ENCODE data around the gene RNF26. TPM values are rescaled to one million over a fixed set of nuclear protein-coding genes. Genes with fewer than 3 reads are reported as not detected.

Gene RNF26
- total RNA-seq, 2 donors from 2014 or later = 51.8 to 76.3 TPM

DNA sequence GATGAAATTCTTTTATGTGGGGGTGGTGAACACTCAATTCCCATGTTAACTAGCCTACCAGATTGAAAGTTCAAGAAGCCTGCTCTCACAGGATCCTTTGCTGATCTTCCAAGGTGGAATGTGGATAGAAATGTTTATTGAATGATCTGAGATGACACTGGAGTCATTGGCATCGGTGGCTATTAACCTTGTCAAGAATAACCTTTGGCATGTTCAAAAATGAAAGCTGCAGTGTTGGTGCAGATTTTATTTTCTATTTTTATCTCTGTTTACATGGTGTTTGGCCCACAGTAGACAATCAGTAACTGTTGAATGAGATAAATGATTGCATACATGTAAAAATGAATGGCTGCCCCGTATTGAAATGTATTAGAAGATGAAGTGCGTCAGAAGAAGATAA is 36.4 kb upstream of the RNF26 start:
- TF ChIP-seq CTCF (conservative IDR thresholded peaks at IDR 0.05) = no peak
- Histone ChIP-seq H3K4me1 (ENCODE audit: control insufficient read depth, insufficient read depth, low read length) (no peaks in the 10 kb centered on the region), H3K27me3 (ENCODE audit: control insufficient read depth, insufficient read depth, low read length, poor library complexity, severe bottlenecking) (no peaks in the 10 kb centered on the region), H3K36me3 (ENCODE audit: control insufficient read depth, insufficient read depth, low read length) (peaks cover 83% of the 10 kb centered on the region), H3K9me3 (ENCODE audit: control insufficient read depth, low read length) (no peaks in the 10 kb centered on the region), H3K9ac (ENCODE audit: extremely low read depth, low read length, poor library complexity, severe bottlenecking) (no peak overlapping the region), H3K4me3 (ENCODE audit: low read length) (no peak overlapping the region), H3K27ac (ENCODE audit: low read depth, low read length) (no peak overlapping the region)
- H3K4me3 Mint-ChIP-seq = no peak overlapping the region
- DNase-seq = no peak
- no peaks in the 10 kb centered on the region for H3K4me1 Mint-ChIP-seq
- H3K27me3 Mint-ChIP-seq (ENCODE audit: insufficient read depth) = no peaks in the 10 kb centered on the region
- WGBS, 2 experiments (ENCODE audit: insufficient coverage in 1 of 2, insufficient read length in 1 of 2) = 93 to 100% methylated on average over 1 to 3 of the region's 3 CpGs
- H3K36me3 Mint-ChIP-seq (ENCODE audit: low read depth) = peaks cover 66% of the 10 kb centered on the region
- no peak overlapping the region for H3K27ac Mint-ChIP-seq
- H3K9me3 Mint-ChIP-seq = no peaks in the 10 kb centered on the region

- H3K27me3 Mint-ChIP-seq (ENCODE audit: insufficient read depth) = no peaks in the 10 kb centered on the region
- H3K36me3 Mint-ChIP-seq (ENCODE audit: low read depth) = peaks cover 67% of the 10 kb centered on the region
- Histone ChIP-seq H3K4me1 (ENCODE audit: control insufficient read depth, insufficient read depth, low read length) (no peaks in the 10 kb centered on the region), H3K4me3 (ENCODE audit: low read length) (no peak overlapping the region), H3K27ac (ENCODE audit: low read depth, low read length) (no peak overlapping the region), H3K9me3 (ENCODE audit: control insufficient read depth, low read length) (no peaks in the 10 kb centered on the region), H3K36me3 (ENCODE audit: control insufficient read depth, insufficient read depth, low read length) (peaks cover 86% of the 10 kb centered on the region), H3K27me3 (ENCODE audit: control insufficient read depth, insufficient read depth, low read length, poor library complexity, severe bottlenecking) (no peaks in the 10 kb centered on the region), H3K9ac (ENCODE audit: extremely low read depth, low read length, poor library complexity, severe bottlenecking) (no peak overlapping the region)
- no peak overlapping the region for H3K4me3 Mint-ChIP-seq
- H3K27ac Mint-ChIP-seq = no peak overlapping the region
- no peaks in the 10 kb centered on the region for H3K9me3 Mint-ChIP-seq
- H3K4me1 Mint-ChIP-seq = no peaks in the 10 kb centered on the region
- TF ChIP-seq CTCF (conservative IDR thresholded peaks at IDR 0.05) = no peak
- no peak for DNase-seq
- WGBS, 2 experiments (ENCODE audit: insufficient coverage in 1 of 2, insufficient read length in 1 of 2) = 82 to 100% methylated on average over 2 of the region's 2 CpGs
Measured at GRCh38 chr11:119298726-119299125, 35.6 kb upstream of the RNF26 start.

DNA sequence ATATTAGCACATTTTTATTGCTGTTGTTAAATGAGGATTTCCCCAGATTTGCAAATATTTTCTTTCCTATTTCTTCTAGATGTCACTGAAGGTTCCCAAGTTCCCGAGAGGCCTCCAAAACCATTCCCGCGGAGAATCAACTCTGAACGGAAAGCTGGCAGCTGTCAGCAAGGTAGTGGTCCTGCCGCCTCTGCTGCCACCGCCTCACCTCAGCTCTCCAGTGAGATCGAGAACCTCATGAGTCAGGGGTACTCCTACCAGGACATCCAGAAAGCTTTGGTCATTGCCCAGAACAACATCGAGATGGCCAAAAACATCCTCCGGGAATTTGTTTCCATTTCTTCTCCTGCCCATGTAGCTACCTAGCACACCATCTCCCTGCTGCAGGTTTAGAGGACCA is 34.9 kb upstream of the RNF26 start:
- Histone ChIP-seq H3K4me3 (ENCODE audit: low read length) (no peak overlapping the region), H3K9ac (ENCODE audit: extremely low read depth, low read length, poor library complexity, severe bottlenecking) (no peak overlapping the region), H3K4me1 (ENCODE audit: control insufficient read depth, insufficient read depth, low read length) (no peaks in the 10 kb centered on the region), H3K36me3 (ENCODE audit: control insufficient read depth, insufficient read depth, low read length) (peaks cover 88% of the 10 kb centered on the region), H3K27me3 (ENCODE audit: control insufficient read depth, insufficient read depth, low read length, poor library complexity, severe bottlenecking) (no peaks in the 10 kb centered on the region), H3K9me3 (ENCODE audit: control insufficient read depth, low read length) (no peaks in the 10 kb centered on the region), H3K27ac (ENCODE audit: low read depth, low read length) (no peak overlapping the region)
- H3K27me3 Mint-ChIP-seq (ENCODE audit: insufficient read depth) = no peaks in the 10 kb centered on the region
- H3K36me3 Mint-ChIP-seq (ENCODE audit: low read depth) = peaks cover 67% of the 10 kb centered on the region
- no peak overlapping the region for H3K27ac Mint-ChIP-seq
- TF ChIP-seq CTCF (conservative IDR thresholded peaks at IDR 0.05) = no peak
- H3K4me1 Mint-ChIP-seq = no peaks in the 10 kb centered on the region
- DNase-seq = no peak
- no peaks in the 10 kb centered on the region for H3K9me3 Mint-ChIP-seq
- whole genome bisulfite sequencing, 2 experiments (ENCODE audit: insufficient coverage in 1 of 2, insufficient read length in 1 of 2) = 93 to 94% methylated on average over 6 to 9 of the region's 9 CpGs
- H3K4me3 Mint-ChIP-seq = no peak overlapping the region
